Fibroblast of lung (primary cell): ENCODE measurements around the gene RNU1-2.

ENCODE experiments used
- EZH2 ChIP-seq: IDR thresholded peaks from 2 replicates; pipeline ENCODE4 v1.5.1; 2012; ENCODE audit warnings: low read length, control low read depth, mild to moderate bottlenecking; ENCODE audit errors: missing control alignments
- TF ChIP-seq, protein P1 (sequence below), 2 donors: IDR thresholded peaks in 1 of 2; conservative IDR thresholded peaks in 1 of 2; 1 replicate in 1 of 2; 2 replicates in 1 of 2; pipeline ENCODE4 v1.5.1; 2011 to 2012; ENCODE audit warnings: low read length in 2 of 2, control low read depth in 1 of 2, inconsistent platforms in 1 of 2, low read depth in 1 of 2, mild to moderate bottlenecking in 1 of 2

GRCh38 chr1:16927711-16928485, 32.1 kb downstream of the RNU1-2 start:
- TF ChIP-seq, protein P1, sequence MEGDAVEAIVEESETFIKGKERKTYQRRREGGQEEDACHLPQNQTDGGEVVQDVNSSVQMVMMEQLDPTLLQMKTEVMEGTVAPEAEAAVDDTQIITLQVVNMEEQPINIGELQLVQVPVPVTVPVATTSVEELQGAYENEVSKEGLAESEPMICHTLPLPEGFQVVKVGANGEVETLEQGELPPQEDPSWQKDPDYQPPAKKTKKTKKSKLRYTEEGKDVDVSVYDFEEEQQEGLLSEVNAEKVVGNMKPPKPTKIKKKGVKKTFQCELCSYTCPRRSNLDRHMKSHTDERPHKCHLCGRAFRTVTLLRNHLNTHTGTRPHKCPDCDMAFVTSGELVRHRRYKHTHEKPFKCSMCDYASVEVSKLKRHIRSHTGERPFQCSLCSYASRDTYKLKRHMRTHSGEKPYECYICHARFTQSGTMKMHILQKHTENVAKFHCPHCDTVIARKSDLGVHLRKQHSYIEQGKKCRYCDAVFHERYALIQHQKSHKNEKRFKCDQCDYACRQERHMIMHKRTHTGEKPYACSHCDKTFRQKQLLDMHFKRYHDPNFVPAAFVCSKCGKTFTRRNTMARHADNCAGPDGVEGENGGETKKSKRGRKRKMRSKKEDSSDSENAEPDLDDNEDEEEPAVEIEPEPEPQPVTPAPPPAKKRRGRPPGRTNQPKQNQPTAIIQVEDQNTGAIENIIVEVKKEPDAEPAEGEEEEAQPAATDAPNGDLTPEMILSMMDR (conservative IDR thresholded peaks at IDR 0.05 in 1 of 2, IDR thresholded peaks at IDR 0.05 in 1 of 2; ENCODE audit: low read depth in 1 of 2, low read length in 2 of 2), result no peak
- no peak for TF ChIP-seq EZH2
